GM23248 (cell line): ENCODE data around the gene PRUNE1.

Source experiments
- EZH2 ChIP-seq: fragments of 200-600 bp; sonication (generic); IDR thresholded peaks from 2 replicates; pipeline ENCODE4 v1.6.1; 2018; ENCODE audit warnings: antibody characterized with exemption, mild to moderate bottlenecking; ENCODE audit not compliant: insufficient read depth, poor library complexity, severe bottlenecking
- EZH2phosphoT487 ChIP-seq: fragments of 200-600 bp; sonication (generic); IDR thresholded peaks from 2 replicates; pipeline ENCODE4 v1.6.1; 2018; ENCODE audit warnings: antibody characterized with exemption, moderate library complexity, mild to moderate bottlenecking, low read depth; ENCODE audit not compliant: insufficient read depth

GRCh38 chr1:150966011-150966410, 42.2 kb upstream of the PRUNE1 start:
- TF ChIP-seq EZH2phosphoT487 (no peak), EZH2 (no peak)
